Heart left ventricle (tissue), 13 donors: Measurements from ENCODE around the gene SNX15.

Source experiments
- CTCF ChIP-seq, 12 donors: fragments of 200-600 bp; sonication (generic) in 4 of 12; IDR thresholded peaks; one replicate each; pipeline versions ENCODE4 v1.5.0 to v1.8.0; 2018 to 2022; ENCODE audit warnings: antibody characterized with exemption in 12 of 12, mild to moderate bottlenecking in 5 of 12
- POLR2A ChIP-seq, 2 donors: fragments of 450-650 bp; IDR thresholded peaks; one replicate each; pipeline ENCODE4 v1.6.1; 2017; ENCODE audit warnings: antibody characterized with exemption in 2 of 2, mild to moderate bottlenecking in 2 of 2, moderate library complexity in 2 of 2
- donor health status: ischemic (EF 13 %, LVEDD 7.1; RV severe dilation, severe dysfunction).
- donor health status: DM: no; HTN: yes; CAD: no.
- donor health status: DM: no; HTN: no; CAD: no.
- donor health status: ischemic (EF 25% LVEDD 6.9; RV normal size, moderate dysfunction).
- donor health status: ischemic (EF 25% LVEDD 5.7; RV mildly dilated, moderate dysfunction).
- donor health status: ischemic (EF 35%, LVEDD 5.7; RV mildly dilated, moderate dysfunction).
- donor health status: nonischemic (EF 11% LVEDD 7.7; RV severe dilation, severe dysfunction).
- donor health status: DM: yes; HTN: yes; CAD: no.
- donor health status: PGD.
- donor health status: ischemic (EF 29% LVEDD 5.4; RV normal size, mild dysfunction).
- donor health status: nonischemic (EF 23%, LVEDD 6.1; RV moderate dilation, normal function).

- TF ChIP-seq CTCF (IDR thresholded peaks at IDR 0.05): no peak
- TF ChIP-seq POLR2A (IDR thresholded peaks at IDR 0.05): no peak
These were observed 26.7 kb downstream of the SNX15 start for GRCh38 chr11:65053827-65054508.
